ENCODE data around the gene MAN2A1. TPM values are rescaled to one million over a fixed set of nuclear protein-coding genes. Genes with fewer than 3 reads are reported as not detected.
A peak's percentile ranks its signal among the peaks of the same experiment; 100 is the strongest.

The MAN2A1 gene
- total and polyA plus RNA-seq, 7 experiments from 2014 or later: 24.9 to 107 (median 56.4) TPM

- Histone ChIP-seq H3K4me3 (ENCODE audit: low read length) (no peak overlapping the region), H3K27ac (ENCODE audit: low read depth, low read length) (no peak overlapping the region), H3K4me1 (ENCODE audit: control insufficient read depth in 2 of 2, insufficient read depth in 2 of 2, low read length in 2 of 2) (no peaks in the 10 kb centered on the region), H3K36me3 (ENCODE audit: control insufficient read depth in 2 of 3, insufficient read depth in 3 of 3, low read length in 3 of 3) (peaks cover 0 to 12% (median 10%) of the 10 kb centered on the region in 3 experiments), H3K9me3 (ENCODE audit: control insufficient read depth in 2 of 3, low read length in 3 of 3) (no peaks in the 10 kb centered on the region), H3K27me3 (ENCODE audit: control insufficient read depth in 2 of 2, insufficient read depth in 2 of 2, low read length in 2 of 2) (no peaks in the 10 kb centered on the region)
- CTCF ChIA-PET: no interaction called here
- peaks cover 4 to 46% (median 23%) of the 10 kb centered on the region in 7 donors for H3K4me1 Mint-ChIP-seq
- ATAC-seq: no peak
- no peak for DNase-seq
- peak overlapping the region in 3 of 9 donors; percentile 21 to 50 (median 29) for H3K27ac Mint-ChIP-seq
- POLR2A ChIA-PET: interaction anchor here (1.1 kb wide), 1 partner anchor 18 kb away, joined by 4 read pairs; no protein-coding TSS in a partner anchor
- peaks cover 11 to 76% (median 68%) of the 10 kb centered on the region in 5 donors for H3K36me3 Mint-ChIP-seq
- H3K27me3 Mint-ChIP-seq: no peaks in the 10 kb centered on the region
- no peak overlapping the region for H3K4me3 Mint-ChIP-seq
- intact Hi-C loops (cut with micrococcal nuclease): no loop called here
- peaks cover 0 to 11% (median 3%) of the 10 kb centered on the region in 11 donors for H3K9me3 Mint-ChIP-seq
These were observed 144.2 kb downstream of the MAN2A1 start for GRCh38 chr5:109833946-109834345.

- Mint-ChIP-seq H3K4me1 (peaks cover 1 to 46% (median 18%) of the 10 kb centered on the region in 7 donors), H3K9me3 (peaks cover 0 to 11% (median 2%) of the 10 kb centered on the region in 11 donors), H3K36me3 (peaks cover 14 to 75% (median 68%) of the 10 kb centered on the region in 5 donors), H3K4me3 (no peak overlapping the region), H3K27ac (no peak overlapping the region), H3K27me3 (no peaks in the 10 kb centered on the region)
- Histone ChIP-seq H3K27me3 (ENCODE audit: control insufficient read depth in 2 of 2, insufficient read depth in 2 of 2, low read length in 2 of 2) (no peaks in the 10 kb centered on the region), H3K4me3 (ENCODE audit: low read length) (no peak overlapping the region), H3K27ac (ENCODE audit: low read depth, low read length) (no peak overlapping the region), H3K4me1 (ENCODE audit: control insufficient read depth in 2 of 2, insufficient read depth in 2 of 2, low read length in 2 of 2) (no peaks in the 10 kb centered on the region), H3K36me3 (ENCODE audit: control insufficient read depth in 2 of 3, insufficient read depth in 3 of 3, low read length in 3 of 3) (peaks cover 0 to 24% (median 4%) of the 10 kb centered on the region in 3 experiments), H3K9me3 (ENCODE audit: control insufficient read depth in 2 of 3, low read length in 3 of 3) (no peaks in the 10 kb centered on the region)
- DNase-seq (no peak), ATAC-seq (no peak)
- intact Hi-C loops (cut with micrococcal nuclease): no loop called here
- POLR2A ChIA-PET: interaction anchor here (1.1 kb wide), 1 partner anchor 21 kb away, joined by 4 read pairs; no protein-coding TSS in a partner anchor
- CTCF ChIA-PET: no interaction called here
These were observed 146.6 kb downstream of the MAN2A1 start for GRCh38 chr5:109836280-109836679.

GRCh38 chr5:109837231-109837861 lies 147.6 kb downstream of the MAN2A1 start:
- intact Hi-C loops (cut with micrococcal nuclease): no loop called here
- H3K27ac ChIP-seq (ENCODE audit: low read depth, low read length): no peak overlapping the region
- CTCF ChIA-PET: interaction anchor here (0.6 kb wide), 1 partner anchor 155 kb away, joined by 3 read pairs; no protein-coding TSS in a partner anchor
- DNase-seq (no peak), ATAC-seq (no peak)
- H3K9me3 Mint-ChIP-seq: peaks cover 0 to 11% (median under 1%) of the 10 kb centered on the region in 11 donors
- peaks cover 0 to 24% (median 4%) of the 10 kb centered on the region in 3 experiments for H3K36me3 ChIP-seq (ENCODE audit: control insufficient read depth in 2 of 3, insufficient read depth in 3 of 3, low read length in 3 of 3)
- H3K4me1 ChIP-seq (ENCODE audit: control insufficient read depth in 2 of 2, insufficient read depth in 2 of 2, low read length in 2 of 2): no peaks in the 10 kb centered on the region
- peaks cover 0 to 45% (median 12%) of the 10 kb centered on the region in 7 donors for H3K4me1 Mint-ChIP-seq
- H3K9me3 ChIP-seq (ENCODE audit: control insufficient read depth in 2 of 3, low read length in 3 of 3): no peaks in the 10 kb centered on the region
- H3K27me3 Mint-ChIP-seq: no peaks in the 10 kb centered on the region
- H3K4me3 Mint-ChIP-seq: no peak overlapping the region
- H3K36me3 Mint-ChIP-seq: peaks cover 15 to 80% (median 74%) of the 10 kb centered on the region in 5 donors
- no peak overlapping the region for H3K4me3 ChIP-seq (ENCODE audit: low read length)
- H3K27me3 ChIP-seq (ENCODE audit: control insufficient read depth in 2 of 2, insufficient read depth in 2 of 2, low read length in 2 of 2): no peaks in the 10 kb centered on the region
- POLR2A ChIA-PET: interaction anchor here (0.5 to 1.4 kb wide), 3 partner anchors 13 to 25 kb away, joined by 3 to 6 read pairs (median 6); no protein-coding TSS in a partner anchor
- peak overlapping the region in 4 of 9 donors; percentile 4 to 65 (median 57) for H3K27ac Mint-ChIP-seq

GRCh38 chr5:109838157-109838556 lies 148.4 kb downstream of the MAN2A1 start:
- no peaks in the 10 kb centered on the region for H3K9me3 ChIP-seq (ENCODE audit: control insufficient read depth in 2 of 3, low read length in 3 of 3)
- Mint-ChIP-seq H3K4me1 (peaks cover 0 to 47% (median 12%) of the 10 kb centered on the region in 7 donors), H3K9me3 (peaks cover 0 to 11% (median 0%) of the 10 kb centered on the region in 11 donors), H3K27me3 (no peaks in the 10 kb centered on the region), H3K36me3 (peaks cover 15 to 81% (median 77%) of the 10 kb centered on the region in 5 donors), H3K4me3 (no peak overlapping the region), H3K27ac (peak overlapping the region in 5 of 9 donors; percentile 2 to 65 (median 57))
- no peaks in the 10 kb centered on the region for H3K4me1 ChIP-seq (ENCODE audit: control insufficient read depth in 2 of 2, insufficient read depth in 2 of 2, low read length in 2 of 2)
- H3K27me3 ChIP-seq (ENCODE audit: control insufficient read depth in 2 of 2, insufficient read depth in 2 of 2, low read length in 2 of 2): no peaks in the 10 kb centered on the region
- no peak for ATAC-seq
- intact Hi-C loops (cut with micrococcal nuclease): no loop called here
- H3K4me3 ChIP-seq (ENCODE audit: low read length): no peak overlapping the region
- DNase-seq: no peak
- peaks cover 0 to 27% (median 4%) of the 10 kb centered on the region in 3 experiments for H3K36me3 ChIP-seq (ENCODE audit: control insufficient read depth in 2 of 3, insufficient read depth in 3 of 3, low read length in 3 of 3)
- H3K27ac ChIP-seq (ENCODE audit: low read depth, low read length): no peak overlapping the region
- CTCF ChIA-PET: no interaction called here
- POLR2A ChIA-PET: interaction anchor here (0.5 to 1.4 kb wide), 2 partner anchors 14 to 24 kb away, joined by 3 to 6 read pairs; no protein-coding TSS in a partner anchor

GRCh38 chr5:109844148-109844547 lies 154.4 kb downstream of the MAN2A1 start:
- peak overlapping the region in 2 of 9 donors; percentile 26 to 65 for H3K27ac Mint-ChIP-seq
- ChIA-PET CTCF (interaction anchor here (1.6 kb wide), 1 partner anchor 79 kb away, joined by 3 read pairs; no protein-coding TSS in a partner anchor), POLR2A (interaction anchor here (0.7 to 1.1 kb wide), 2 partner anchors 80 to 419 kb away, joined by 3 to 4 read pairs; no protein-coding TSS in a partner anchor)
- ATAC-seq (no peak), DNase-seq (no peak)
- Histone ChIP-seq H3K36me3 (ENCODE audit: control insufficient read depth in 2 of 3, insufficient read depth in 3 of 3, low read length in 3 of 3) (peaks cover 0 to 27% (median 10%) of the 10 kb centered on the region in 3 experiments), H3K27me3 (ENCODE audit: control insufficient read depth in 2 of 2, insufficient read depth in 2 of 2, low read length in 2 of 2) (no peaks in the 10 kb centered on the region), H3K4me3 (ENCODE audit: low read length) (no peak overlapping the region), H3K27ac (ENCODE audit: low read depth, low read length) (no peak overlapping the region), H3K4me1 (ENCODE audit: control insufficient read depth in 2 of 2, insufficient read depth in 2 of 2, low read length in 2 of 2) (peaks cover 12 to 22% of the 10 kb centered on the region in 2 donors), H3K9me3 (ENCODE audit: control insufficient read depth in 2 of 3, low read length in 3 of 3) (no peaks in the 10 kb centered on the region)
- peaks cover 0 to 20% (median 5%) of the 10 kb centered on the region in 11 donors for H3K9me3 Mint-ChIP-seq
- no peak overlapping the region for H3K4me3 Mint-ChIP-seq
- H3K4me1 Mint-ChIP-seq: peaks cover 12 to 71% (median 44%) of the 10 kb centered on the region in 7 donors
- intact Hi-C loops (cut with micrococcal nuclease): no loop called here
- peaks cover 33 to 84% (median 79%) of the 10 kb centered on the region in 5 donors for H3K36me3 Mint-ChIP-seq
- H3K27me3 Mint-ChIP-seq: no peaks in the 10 kb centered on the region

- Mint-ChIP-seq H3K27me3 (no peaks in the 10 kb centered on the region), H3K36me3 (peaks cover 38 to 86% (median 82%) of the 10 kb centered on the region in 5 donors), H3K27ac (peak overlapping the region in 5 of 9 donors; percentile 15 to 62 (median 42)), H3K4me1 (peaks cover 18 to 74% (median 49%) of the 10 kb centered on the region in 7 donors), H3K4me3 (peak overlapping the region in 1 of 10 donors; percentile 31), H3K9me3 (peaks cover 0 to 25% (median 7%) of the 10 kb centered on the region in 11 donors)
- H3K36me3 ChIP-seq (ENCODE audit: control insufficient read depth in 2 of 3, insufficient read depth in 3 of 3, low read length in 3 of 3): peaks cover 0 to 27% (median 10%) of the 10 kb centered on the region in 3 experiments
- CTCF ChIA-PET: interaction anchor here (1.6 kb wide), 1 partner anchor 79 kb away, joined by 3 read pairs; no protein-coding TSS in a partner anchor
- POLR2A ChIA-PET: interaction anchor here (0.6 to 1.2 kb wide), 3 partner anchors 14 to 488 kb away, joined by 3 read pairs; no protein-coding TSS in a partner anchor
- H3K27ac ChIP-seq (ENCODE audit: low read depth, low read length): no peak overlapping the region
- no peaks in the 10 kb centered on the region for H3K9me3 ChIP-seq (ENCODE audit: control insufficient read depth in 2 of 3, low read length in 3 of 3)
- H3K27me3 ChIP-seq (ENCODE audit: control insufficient read depth in 2 of 2, insufficient read depth in 2 of 2, low read length in 2 of 2): no peaks in the 10 kb centered on the region
- intact Hi-C loops (cut with micrococcal nuclease): no loop called here
- H3K4me3 ChIP-seq (ENCODE audit: low read length): no peak overlapping the region
- no peak for ATAC-seq
- no peak for DNase-seq
- peaks cover 18 to 26% of the 10 kb centered on the region in 2 donors for H3K4me1 ChIP-seq (ENCODE audit: control insufficient read depth in 2 of 2, insufficient read depth in 2 of 2, low read length in 2 of 2)
These were observed 155.0 kb downstream of the MAN2A1 start for GRCh38 chr5:109844695-109845094.

Data from naive thymus-derived CD4-positive, alpha-beta T cell (primary cell).